ENCODE data around the gene TBX19. TPM values are rescaled to one million over a fixed set of nuclear protein-coding genes. Genes with fewer than 3 reads are reported as not detected.

Gene TBX19
- total and polyA plus RNA-seq, 2 of the 8 experiments (the other 6 are each of a cell fraction or from before 2014, with no cell fraction given): 1.0 to 1.8 TPM

DNA sequence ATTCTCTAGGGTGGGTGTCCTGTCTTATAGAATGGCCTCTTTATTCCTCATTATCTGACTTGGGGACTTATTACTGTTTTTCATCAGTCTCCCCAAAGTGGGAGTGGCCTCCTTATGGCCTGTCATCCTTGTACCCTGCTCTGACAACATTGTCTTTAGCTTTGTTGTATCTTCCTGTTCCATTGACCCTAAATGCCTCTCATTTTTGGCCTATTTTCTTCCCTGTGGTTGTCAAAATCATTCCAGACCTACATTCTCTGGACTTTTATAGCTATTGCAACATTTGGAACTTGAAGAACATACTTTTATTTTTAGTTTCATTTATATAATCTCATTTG, 45.2 kb upstream of the TBX19 start:
- Histone ChIP-seq H2BK15ac (ENCODE audit: low read length) (no peak overlapping the region), H2AK5ac (ENCODE audit: low read depth, low read length) (no peak overlapping the region), H3K4ac (replicated peaks; ENCODE audit: insufficient read length, low read depth, low read length) (no peak overlapping the region), H3K4me2 (ENCODE audit: insufficient read depth in 1 of 2, low read depth in 2 of 2, low read length in 2 of 2) (no peak overlapping the region), H3K4me3 (ENCODE audit: extremely low read depth in 1 of 4, insufficient read depth in 2 of 4, low read depth in 3 of 4, low read length in 4 of 4) (no peak overlapping the region), H3K36me3 (ENCODE audit: control insufficient read depth in 2 of 4, insufficient read depth in 4 of 4, low read length in 3 of 4) (peaks cover 0 to 26% (median 1%) of the 10 kb centered on the region in 4 experiments; a peak in 6 of 8 replicates), H2BK20ac (ENCODE audit: low read length) (no peak overlapping the region), H2BK120ac (replicated peaks; ENCODE audit: low read depth, low read length) (no peak overlapping the region), H3K56ac (replicated peaks; ENCODE audit: insufficient read length, low read depth, low read length) (no peak overlapping the region), H3K9ac (replicated peaks in 1 of 4; ENCODE audit: extremely low read depth in 1 of 4, low read depth in 3 of 4, low read length in 3 of 4) (no peak overlapping the region), H3K23me2 (ENCODE audit: low read depth, low read length) (no peaks in the 10 kb centered on the region), H3K18ac (ENCODE audit: extremely low read depth, low read length) (no peak overlapping the region), H3K27ac (ENCODE audit: low read depth, low read length) (no peak overlapping the region), H2BK5ac (ENCODE audit: low read depth, low read length) (no peak overlapping the region), H3K14ac (ENCODE audit: insufficient read length) (no peak overlapping the region), H4K5ac (ENCODE audit: insufficient read length, low read depth, low read length) (no peak overlapping the region), H3K79me2 (ENCODE audit: control insufficient read depth in 1 of 2, insufficient read depth in 2 of 2, low read length in 2 of 2) (no peaks in the 10 kb centered on the region), H3K79me1 (ENCODE audit: low read depth, low read length) (peaks cover 5% of the 10 kb centered on the region; the same call in 1 of the 2 replicates), H2AFZ (ENCODE audit: low read length) (no peak overlapping the region), H3K4me1 (replicated peaks in 1 of 4; ENCODE audit: control insufficient read depth in 3 of 4, insufficient read depth in 4 of 4, low read length in 3 of 4) (no peaks in the 10 kb centered on the region), H2BK12ac (ENCODE audit: low read depth, low read length) (no peak overlapping the region), H3K9me3 (ENCODE audit: insufficient read depth in 2 of 2, low read depth in 1 of 2, low read length in 1 of 2) (no peaks in the 10 kb centered on the region), H3K23ac (ENCODE audit: insufficient read length) (no peak overlapping the region), H3K27me3 (replicated peaks in 1 of 4; ENCODE audit: control insufficient read depth in 3 of 4, extremely low read depth in 1 of 4, insufficient read depth in 3 of 4, low read length in 3 of 4) (no peaks in the 10 kb centered on the region), H4K91ac (replicated peaks; ENCODE audit: insufficient read length, low read length) (no peak overlapping the region), H4K8ac (ENCODE audit: extremely low read depth, insufficient read depth, low read length) (no peak overlapping the region), H4K20me1 (replicated peaks in 1 of 2; ENCODE audit: control insufficient read depth in 1 of 2, insufficient read depth in 2 of 2, low read length in 2 of 2) (peaks cover 0 to 2% of the 10 kb centered on the region in 2 experiments)
- ChIA-PET POLR2A (ENCODE audit: partially characterized antibody) (interaction anchor here (1.0 to 1.3 kb wide), 3 partner anchors 10 to 300 kb away, joined by 3 to 9 read pairs (median 4); partner anchors contain the start of gene SFT2D2), CTCF (ENCODE audit: partially characterized antibody) (interaction anchor here (0.6 to 3.6 kb wide), 61 partner anchors 8 to 1106 kb away, joined by 3 to 29 read pairs (median 4); partner anchors contain the start of genes SFT2D2 and TBX19)
- no peak for TF ChIP-seq JUND (IDR thresholded peaks at IDR 0.05; ENCODE audit: low read length)
- TF ChIP-seq YY1 (IDR thresholded peaks at IDR 0.05; ENCODE audit: low read depth, low read length): no peak
- no peak for TF ChIP-seq MAFK (IDR thresholded peaks at IDR 0.05; ENCODE audit: low read depth, low read length)
- no peak for TF ChIP-seq USF2 (IDR thresholded peaks at IDR 0.05; ENCODE audit: low read length)
- TF ChIP-seq TCF12 (IDR thresholded peaks at IDR 0.05; ENCODE audit: low read depth, low read length): no peak
- TF ChIP-seq NANOG (IDR thresholded peaks at IDR 0.05; ENCODE audit: insufficient read depth, low read depth, low read length, poor library complexity, severe bottlenecking): no peak
- FAIRE-seq (no peak), DNase-seq (ENCODE audit: low read depth in 1 of 2, low spot score in 2 of 2) (no peak)

Measured in H1 (cell line).